IMR-90 (cell line): Measurements from ENCODE around the gene RASSF7.

Source experiments
- MAFK ChIP-seq: IDR thresholded peaks from 2 replicates; pipeline ENCODE4 v1.6.1; 2012; ENCODE audit warnings: low read depth, low read length, improper control_type of control experiment
- MXI1 ChIP-seq: IDR thresholded peaks from 2 replicates; pipeline ENCODE4 v1.6.1; 2012; ENCODE audit warnings: low read depth, mild to moderate bottlenecking, low read length, moderate library complexity, borderline replicate concordance
- POLR2A ChIP-seq: IDR thresholded peaks from 2 replicates; pipeline ENCODE4 v1.6.1; 2012; ENCODE audit warnings: mild to moderate bottlenecking, low read depth, low read length
- USF2 ChIP-seq: fragments of 150-350 bp; IDR thresholded peaks from 2 replicates; pipeline ENCODE4 v1.6.1; 2017; ENCODE audit warnings: mild to moderate bottlenecking, antibody characterized with exemption, low read length, low read depth
- TF ChIP-seq, protein P1 (sequence below): conservative IDR thresholded peaks from 2 replicates; pipeline ENCODE4 v1.5.1; 2012; ENCODE audit warnings: mild to moderate bottlenecking, low read depth, low read length, improper control_type of control experiment

GRCh38 chr11:574632-575312 is 14.0 kb downstream of the RASSF7 start:
- no peak for TF ChIP-seq POLR2A
- TF ChIP-seq USF2, result no peak
- TF ChIP-seq, protein P1, sequence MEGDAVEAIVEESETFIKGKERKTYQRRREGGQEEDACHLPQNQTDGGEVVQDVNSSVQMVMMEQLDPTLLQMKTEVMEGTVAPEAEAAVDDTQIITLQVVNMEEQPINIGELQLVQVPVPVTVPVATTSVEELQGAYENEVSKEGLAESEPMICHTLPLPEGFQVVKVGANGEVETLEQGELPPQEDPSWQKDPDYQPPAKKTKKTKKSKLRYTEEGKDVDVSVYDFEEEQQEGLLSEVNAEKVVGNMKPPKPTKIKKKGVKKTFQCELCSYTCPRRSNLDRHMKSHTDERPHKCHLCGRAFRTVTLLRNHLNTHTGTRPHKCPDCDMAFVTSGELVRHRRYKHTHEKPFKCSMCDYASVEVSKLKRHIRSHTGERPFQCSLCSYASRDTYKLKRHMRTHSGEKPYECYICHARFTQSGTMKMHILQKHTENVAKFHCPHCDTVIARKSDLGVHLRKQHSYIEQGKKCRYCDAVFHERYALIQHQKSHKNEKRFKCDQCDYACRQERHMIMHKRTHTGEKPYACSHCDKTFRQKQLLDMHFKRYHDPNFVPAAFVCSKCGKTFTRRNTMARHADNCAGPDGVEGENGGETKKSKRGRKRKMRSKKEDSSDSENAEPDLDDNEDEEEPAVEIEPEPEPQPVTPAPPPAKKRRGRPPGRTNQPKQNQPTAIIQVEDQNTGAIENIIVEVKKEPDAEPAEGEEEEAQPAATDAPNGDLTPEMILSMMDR, result no peak
- no peak for TF ChIP-seq MAFK
- TF ChIP-seq MXI1, result no peak
